ENCODE data around the gene SLFNL1.

Gene SLFNL1

GRCh38 chr1:40986328-40986783 lies 35.2 kb downstream of the SLFNL1 start:
- DNase-seq, result no peak

- no peak for DNase-seq
These were observed 35.6 kb downstream of the SLFNL1 start for GRCh38 chr1:40985875-40986274.

- DNase-seq, result no peak
These were observed 36.4 kb downstream of the SLFNL1 start for GRCh38 chr1:40985161-40985560.

GRCh38 chr1:40984531-40984930 lies 37.0 kb downstream of the SLFNL1 start:
- no peak for DNase-seq

- DNase-seq, result no peak
These were observed 37.5 kb downstream of the SLFNL1 start for GRCh38 chr1:40984066-40984465.

GRCh38 chr1:40983286-40983685 lies 38.2 kb downstream of the SLFNL1 start:
- no peak for DNase-seq

- no peak for DNase-seq
These were observed 38.8 kb downstream of the SLFNL1 start for GRCh38 chr1:40982721-40983120.

GRCh38 chr1:40981691-40982448 lies 39.7 kb downstream of the SLFNL1 start:
- DNase-seq, result no peak

GRCh38 chr1:40980453-40981121 lies 40.9 kb downstream of the SLFNL1 start:
- DNase-seq, result peak; percentile 56

- no peak for DNase-seq
These were observed 41.5 kb downstream of the SLFNL1 start for GRCh38 chr1:40980068-40980452.

- DNase-seq, result peak; percentile 92
These were observed 42.1 kb downstream of the SLFNL1 start, which contains the start of gene CTPS1 for GRCh38 chr1:40979241-40980067. Gene CTPS1 (plus strand): TSS chr1:40979696. CDS start chr1:40983291, 3,595 bp downstream.

- DNase-seq, result no peak
These were observed 42.7 kb downstream of the SLFNL1 start for GRCh38 chr1:40978886-40979240.

GRCh38 chr1:40977716-40978115 lies 43.8 kb downstream of the SLFNL1 start:
- no peak for DNase-seq

- DNase-seq, result no peak
These were observed 44.4 kb downstream of the SLFNL1 start for GRCh38 chr1:40976952-40977690.

GRCh38 chr1:40974945-40975344 lies 46.6 kb downstream of the SLFNL1 start:
- no peak for DNase-seq

GRCh38 chr1:40973912-40974311 lies 47.6 kb downstream of the SLFNL1 start:
- no peak for DNase-seq

GRCh38 chr1:40971966-40972365 lies 49.6 kb downstream of the SLFNL1 start:
- no peak for DNase-seq

GRCh38 chr1:40969445-40969844 lies 52.1 kb downstream of the SLFNL1 start:
- no peak for DNase-seq

GRCh38 chr1:40966417-40966816 lies 55.1 kb downstream of the SLFNL1 start:
- DNase-seq, result no peak
